ENCODE measurements around the gene IGSF22. TPM values are rescaled to one million over a fixed set of nuclear protein-coding genes. Genes with fewer than 3 reads are reported as not detected.

IGSF22 gene
- total and polyA plus RNA-seq, 9 of the 15 experiments (the other 6 are each of a cell fraction or from before 2014, with no cell fraction given), result not detected

DNA sequence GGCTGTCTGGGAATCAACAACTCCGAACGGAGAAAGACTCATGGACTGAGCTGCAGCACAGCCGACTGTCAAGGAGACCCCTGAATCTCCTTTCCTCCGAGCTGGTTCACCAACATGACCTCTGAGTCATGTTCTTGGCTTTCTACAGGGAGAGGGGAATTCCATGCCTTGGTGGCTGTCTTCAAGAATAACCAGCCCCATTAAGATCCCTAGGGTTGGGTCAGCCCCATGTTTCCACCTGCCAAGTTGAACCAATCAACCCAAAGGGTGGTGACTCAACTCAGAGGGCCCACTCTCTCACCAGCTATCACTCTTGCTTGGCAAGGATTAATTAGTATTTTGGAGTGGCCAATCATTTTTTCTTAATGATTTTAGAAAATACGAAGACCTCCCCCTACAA is 28.3 kb upstream of the IGSF22 start:
- Histone ChIP-seq H4K20me1 (replicated peaks; ENCODE audit: control insufficient read depth, insufficient read depth, low read length) (no peaks in the 10 kb centered on the region), H3K4me3 (no peak overlapping the region), H3K4me1 (replicated peaks in 1 of 2; ENCODE audit: control insufficient read depth in 2 of 2, insufficient read depth in 2 of 2, low read length in 2 of 2) (no peaks in the 10 kb centered on the region), H3K9me1 (ENCODE audit: control insufficient read depth, insufficient read depth, low read length) (no peaks in the 10 kb centered on the region), H3K36me3 (ENCODE audit: control insufficient read depth, insufficient read depth, low read length) (no peaks in the 10 kb centered on the region), H3K27me3 (ENCODE audit: control insufficient read depth in 2 of 2, insufficient read depth in 2 of 2, low read length in 2 of 2) (peaks cover 10 to 58% of the 10 kb centered on the region in 2 experiments; a peak in 3 of 5 replicates), H3K4me2 (ENCODE audit: insufficient read depth, low read length) (no peak overlapping the region), H2AFZ (ENCODE audit: low read depth, low read length) (no peak overlapping the region), H3K9ac (ENCODE audit: insufficient read depth in 1 of 2, low read depth in 2 of 2, low read length in 2 of 2) (no peak overlapping the region), H3K9me3 (replicated peaks; ENCODE audit: control insufficient read depth, insufficient read depth, low read depth, low read length) (no peaks in the 10 kb centered on the region), H3K79me2 (ENCODE audit: control insufficient read depth, insufficient read depth, low read length) (no peaks in the 10 kb centered on the region), H3K27ac (ENCODE audit: extremely low read depth, low read depth, low read length) (no peak overlapping the region)
- ATAC-seq (no peak), DNase-seq (ENCODE audit: extremely low read depth in 1 of 4, low spot score in 3 of 4) (no peak), FAIRE-seq (no peak)
- intact Hi-C loops (cut with micrococcal nuclease), result no loop called here
- TF ChIP-seq, protein P1, sequence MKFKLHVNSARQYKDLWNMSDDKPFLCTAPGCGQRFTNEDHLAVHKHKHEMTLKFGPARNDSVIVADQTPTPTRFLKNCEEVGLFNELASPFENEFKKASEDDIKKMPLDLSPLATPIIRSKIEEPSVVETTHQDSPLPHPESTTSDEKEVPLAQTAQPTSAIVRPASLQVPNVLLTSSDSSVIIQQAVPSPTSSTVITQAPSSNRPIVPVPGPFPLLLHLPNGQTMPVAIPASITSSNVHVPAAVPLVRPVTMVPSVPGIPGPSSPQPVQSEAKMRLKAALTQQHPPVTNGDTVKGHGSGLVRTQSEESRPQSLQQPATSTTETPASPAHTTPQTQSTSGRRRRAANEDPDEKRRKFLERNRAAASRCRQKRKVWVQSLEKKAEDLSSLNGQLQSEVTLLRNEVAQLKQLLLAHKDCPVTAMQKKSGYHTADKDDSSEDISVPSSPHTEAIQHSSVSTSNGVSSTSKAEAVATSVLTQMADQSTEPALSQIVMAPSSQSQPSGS (CRISPR knock-in tag; IDR thresholded peaks at IDR 0.05), result no peak
- TF ChIP-seq, protein P2, sequence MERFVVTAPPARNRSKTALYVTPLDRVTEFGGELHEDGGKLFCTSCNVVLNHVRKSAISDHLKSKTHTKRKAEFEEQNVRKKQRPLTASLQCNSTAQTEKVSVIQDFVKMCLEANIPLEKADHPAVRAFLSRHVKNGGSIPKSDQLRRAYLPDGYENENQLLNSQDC (CRISPR knock-in tag; IDR thresholded peaks at IDR 0.05), result no peak
- TF ChIP-seq MCM2 (IDR thresholded peaks at IDR 0.05; ENCODE audit: low read depth), result no peak
- TF ChIP-seq ZNF584 (CRISPR knock-in tag; IDR thresholded peaks at IDR 0.05; ENCODE audit: low read depth), result no peak
- TF ChIP-seq, protein P3, sequence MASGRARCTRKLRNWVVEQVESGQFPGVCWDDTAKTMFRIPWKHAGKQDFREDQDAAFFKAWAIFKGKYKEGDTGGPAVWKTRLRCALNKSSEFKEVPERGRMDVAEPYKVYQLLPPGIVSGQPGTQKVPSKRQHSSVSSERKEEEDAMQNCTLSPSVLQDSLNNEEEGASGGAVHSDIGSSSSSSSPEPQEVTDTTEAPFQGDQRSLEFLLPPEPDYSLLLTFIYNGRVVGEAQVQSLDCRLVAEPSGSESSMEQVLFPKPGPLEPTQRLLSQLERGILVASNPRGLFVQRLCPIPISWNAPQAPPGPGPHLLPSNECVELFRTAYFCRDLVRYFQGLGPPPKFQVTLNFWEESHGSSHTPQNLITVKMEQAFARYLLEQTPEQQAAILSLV (tag; IDR thresholded peaks at IDR 0.05), result no peak
- no peak for TF ChIP-seq EHMT2 (IDR thresholded peaks at IDR 0.05)
- no peak for TF ChIP-seq NELFE (IDR thresholded peaks at IDR 0.05; ENCODE audit: insufficient read depth, insufficient read length)
- no peak for TF ChIP-seq ATF7 (IDR thresholded peaks at IDR 0.05)
- no peak for TF ChIP-seq XRCC4 (IDR thresholded peaks at IDR 0.05; ENCODE audit: extremely low read depth, insufficient read depth, insufficient read length)
- TF ChIP-seq GATAD2A (IDR thresholded peaks at IDR 0.05), result no peak
- TF ChIP-seq, protein P4, sequence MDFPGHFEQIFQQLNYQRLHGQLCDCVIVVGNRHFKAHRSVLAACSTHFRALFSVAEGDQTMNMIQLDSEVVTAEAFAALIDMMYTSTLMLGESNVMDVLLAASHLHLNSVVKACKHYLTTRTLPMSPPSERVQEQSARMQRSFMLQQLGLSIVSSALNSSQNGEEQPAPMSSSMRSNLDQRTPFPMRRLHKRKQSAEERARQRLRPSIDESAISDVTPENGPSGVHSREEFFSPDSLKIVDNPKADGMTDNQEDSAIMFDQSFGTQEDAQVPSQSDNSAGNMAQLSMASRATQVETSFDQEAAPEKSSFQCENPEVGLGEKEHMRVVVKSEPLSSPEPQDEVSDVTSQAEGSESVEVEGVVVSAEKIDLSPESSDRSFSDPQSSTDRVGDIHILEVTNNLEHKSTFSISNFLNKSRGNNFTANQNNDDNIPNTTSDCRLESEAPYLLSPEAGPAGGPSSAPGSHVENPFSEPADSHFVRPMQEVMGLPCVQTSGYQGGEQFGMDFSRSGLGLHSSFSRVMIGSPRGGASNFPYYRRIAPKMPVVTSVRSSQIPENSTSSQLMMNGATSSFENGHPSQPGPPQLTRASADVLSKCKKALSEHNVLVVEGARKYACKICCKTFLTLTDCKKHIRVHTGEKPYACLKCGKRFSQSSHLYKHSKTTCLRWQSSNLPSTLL (IDR thresholded peaks at IDR 0.05), result no peak
- TF ChIP-seq, protein P5, sequence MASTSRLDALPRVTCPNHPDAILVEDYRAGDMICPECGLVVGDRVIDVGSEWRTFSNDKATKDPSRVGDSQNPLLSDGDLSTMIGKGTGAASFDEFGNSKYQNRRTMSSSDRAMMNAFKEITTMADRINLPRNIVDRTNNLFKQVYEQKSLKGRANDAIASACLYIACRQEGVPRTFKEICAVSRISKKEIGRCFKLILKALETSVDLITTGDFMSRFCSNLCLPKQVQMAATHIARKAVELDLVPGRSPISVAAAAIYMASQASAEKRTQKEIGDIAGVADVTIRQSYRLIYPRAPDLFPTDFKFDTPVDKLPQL (IDR thresholded peaks at IDR 0.05; ENCODE audit: extremely low read depth, insufficient read length), result no peak
- POLR2A ChIA-PET, result interaction anchor here (0.7 kb wide), 1 partner anchor 10 kb away, joined by 3 read pairs; no protein-coding TSS in a partner anchor
- CTCF ChIA-PET (ENCODE audit: low intra/inter-chr PET ratio), result no interaction called here
- BruUV-seq (replicated peaks), result no TSS peak
- in situ Hi-C loops (cut with MboI), result no loop called here
- WGBS (ENCODE audit: insufficient coverage, low coverage, missing lambda C conversion rate), result 2% methylated on average over 5 of the region's 5 CpGs

Data from K562 (cell line).